IMR-90 (cell line): ENCODE measurements around the gene STOM.

Experiments used
- BHLHE40 ChIP-seq: fragments of 150-350 bp; IDR thresholded peaks from 2 replicates; pipeline ENCODE4 v1.6.1; 2016; ENCODE audit warnings: mild to moderate bottlenecking, low read depth, low read length
- CEBPB ChIP-seq: IDR thresholded peaks from 2 replicates; pipeline ENCODE4 v1.6.1; 2012; ENCODE audit warnings: low read depth, low read length, improper control_type of control experiment
- CHD1 ChIP-seq: IDR thresholded peaks from 2 replicates; pipeline ENCODE4 v1.6.1; 2012; ENCODE audit warnings: low read depth, low read length, improper control_type of control experiment
- ELK1 ChIP-seq: fragments of 150-350 bp; IDR thresholded peaks from 2 replicates; pipeline ENCODE4 v1.6.1; 2016; ENCODE audit warnings: low read depth, mild to moderate bottlenecking, low read length, moderate library complexity, borderline replicate concordance
- MAZ ChIP-seq: IDR thresholded peaks from 2 replicates; pipeline ENCODE4 v1.6.1; 2012; ENCODE audit warnings: low read depth, mild to moderate bottlenecking, low read length, improper control_type of control experiment, moderate library complexity, borderline replicate concordance
- MXI1 ChIP-seq: IDR thresholded peaks from 2 replicates; pipeline ENCODE4 v1.6.1; 2012; ENCODE audit warnings: low read depth, mild to moderate bottlenecking, low read length, moderate library complexity, borderline replicate concordance
- NFE2L2 ChIP-seq: fragments of 150-350 bp; IDR thresholded peaks from 2 replicates; pipeline ENCODE4 v1.6.1; 2016; ENCODE audit warnings: low read depth, mild to moderate bottlenecking, low read length
- POLR2A ChIP-seq: IDR thresholded peaks from 2 replicates; pipeline ENCODE4 v1.6.1; 2012; ENCODE audit warnings: mild to moderate bottlenecking, low read depth, low read length
- RAD21 ChIP-seq: IDR thresholded peaks from 2 replicates; pipeline ENCODE4 v1.6.1; 2012; ENCODE audit warnings: low read length, improper control_type of control experiment
- RCOR1 ChIP-seq: IDR thresholded peaks from 2 replicates; pipeline ENCODE4 v1.6.1; 2012; ENCODE audit warnings: mild to moderate bottlenecking, low read length, improper control_type of control experiment; ENCODE audit not compliant: insufficient replicate concordance
- RFX5 ChIP-seq: IDR thresholded peaks from 2 replicates; pipeline ENCODE4 v1.8.0; 2012; ENCODE audit warnings: low read depth, mild to moderate bottlenecking, low read length, moderate library complexity
- SMC3 ChIP-seq: fragments of 150-350 bp; IDR thresholded peaks from 2 replicates; pipeline ENCODE4 v1.6.1; 2016; ENCODE audit warnings: low read depth, mild to moderate bottlenecking, antibody characterized with exemption, low read length, moderate library complexity
- USF2 ChIP-seq: fragments of 150-350 bp; IDR thresholded peaks from 2 replicates; pipeline ENCODE4 v1.6.1; 2017; ENCODE audit warnings: mild to moderate bottlenecking, antibody characterized with exemption, low read length, low read depth
- TF ChIP-seq, protein P1 (sequence below): conservative IDR thresholded peaks from 2 replicates; pipeline ENCODE4 v1.5.1; 2012; ENCODE audit warnings: mild to moderate bottlenecking, low read depth, low read length, improper control_type of control experiment

- TF ChIP-seq CEBPB (no peak), RFX5 (no peak), BHLHE40 (no peak), RAD21 (no peak), POLR2A (no peak), MAZ (no peak), RCOR1 (no peak), SMC3 (no peak), USF2 (no peak), MXI1 (no peak), CHD1 (no peak), NFE2L2 (no peak), ELK1 (no peak)
- TF ChIP-seq, protein P1, sequence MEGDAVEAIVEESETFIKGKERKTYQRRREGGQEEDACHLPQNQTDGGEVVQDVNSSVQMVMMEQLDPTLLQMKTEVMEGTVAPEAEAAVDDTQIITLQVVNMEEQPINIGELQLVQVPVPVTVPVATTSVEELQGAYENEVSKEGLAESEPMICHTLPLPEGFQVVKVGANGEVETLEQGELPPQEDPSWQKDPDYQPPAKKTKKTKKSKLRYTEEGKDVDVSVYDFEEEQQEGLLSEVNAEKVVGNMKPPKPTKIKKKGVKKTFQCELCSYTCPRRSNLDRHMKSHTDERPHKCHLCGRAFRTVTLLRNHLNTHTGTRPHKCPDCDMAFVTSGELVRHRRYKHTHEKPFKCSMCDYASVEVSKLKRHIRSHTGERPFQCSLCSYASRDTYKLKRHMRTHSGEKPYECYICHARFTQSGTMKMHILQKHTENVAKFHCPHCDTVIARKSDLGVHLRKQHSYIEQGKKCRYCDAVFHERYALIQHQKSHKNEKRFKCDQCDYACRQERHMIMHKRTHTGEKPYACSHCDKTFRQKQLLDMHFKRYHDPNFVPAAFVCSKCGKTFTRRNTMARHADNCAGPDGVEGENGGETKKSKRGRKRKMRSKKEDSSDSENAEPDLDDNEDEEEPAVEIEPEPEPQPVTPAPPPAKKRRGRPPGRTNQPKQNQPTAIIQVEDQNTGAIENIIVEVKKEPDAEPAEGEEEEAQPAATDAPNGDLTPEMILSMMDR: no peak
Measured at GRCh38 chr9:121411993-121412392, 41.9 kb upstream of the STOM start.
